Stimulated activated CD4-positive, alpha-beta T cell treated with anti-CD3 and anti-CD28 coated beads, Interleukin-12 subunit alpha, Interleukin-12 subunit beta, amount 100 ng/mL, for 4 hours (primary cell): ENCODE data around the gene PARVA.

Experiments used
- DNase-seq: peaks from one replicate; pipeline ENCODE4 v3.0.0-alpha.2; 2020

PARVA gene

DNA sequence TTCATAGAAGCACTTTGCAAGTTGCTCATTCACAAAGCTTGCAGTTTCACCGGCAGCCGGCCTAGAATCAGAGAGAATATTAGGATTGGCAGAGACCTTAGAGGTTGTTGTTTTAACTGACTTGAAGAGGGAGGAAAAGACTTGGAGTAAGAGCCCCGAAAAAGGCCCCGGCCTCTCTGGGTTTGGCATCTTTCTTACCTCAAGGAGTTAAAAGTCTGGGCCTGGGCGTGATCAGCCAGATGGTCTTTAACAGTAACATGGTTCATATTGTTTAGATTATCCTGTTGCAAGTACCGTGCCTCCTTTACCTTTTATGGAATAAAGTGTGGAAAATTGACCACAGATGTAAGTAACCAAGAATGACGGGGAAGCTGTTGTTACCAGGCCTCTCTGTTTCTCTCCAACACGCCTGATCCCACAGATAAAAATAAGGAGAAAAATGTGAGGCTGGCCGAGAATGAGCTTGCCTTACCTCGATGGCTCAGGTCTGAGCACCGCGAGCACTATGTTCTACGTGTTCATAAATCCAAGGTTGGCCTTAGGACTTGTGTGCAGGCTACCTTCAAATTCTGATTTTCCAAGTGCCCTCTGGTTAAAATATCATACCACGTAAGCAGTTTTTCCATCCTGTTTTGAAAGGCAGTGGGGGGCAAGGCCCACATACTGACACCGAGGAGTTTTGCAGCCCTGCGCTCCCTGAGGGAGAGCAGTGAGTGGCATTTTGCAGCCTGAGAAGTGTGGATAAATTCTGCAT is 56.4 kb downstream of the PARVA start:
- DNase-seq, result no peak

DNA sequence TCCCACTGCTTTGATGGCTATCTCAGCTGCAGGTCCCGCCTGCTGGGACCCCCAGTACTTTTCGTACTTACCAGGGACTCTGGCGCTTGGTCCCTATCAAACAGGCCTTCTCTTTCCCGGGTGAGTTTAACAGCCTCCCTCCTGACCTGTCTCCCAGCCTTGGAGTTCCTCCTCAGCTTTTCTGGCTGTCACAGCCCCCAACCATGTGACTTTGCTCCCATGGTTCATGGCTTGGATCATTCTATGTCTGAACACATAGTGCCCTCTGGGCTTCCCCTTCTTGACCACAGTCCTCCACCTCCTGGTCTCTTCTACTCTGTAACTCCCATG is 56.9 kb downstream of the PARVA start:
- DNase-seq, result no peak

DNA sequence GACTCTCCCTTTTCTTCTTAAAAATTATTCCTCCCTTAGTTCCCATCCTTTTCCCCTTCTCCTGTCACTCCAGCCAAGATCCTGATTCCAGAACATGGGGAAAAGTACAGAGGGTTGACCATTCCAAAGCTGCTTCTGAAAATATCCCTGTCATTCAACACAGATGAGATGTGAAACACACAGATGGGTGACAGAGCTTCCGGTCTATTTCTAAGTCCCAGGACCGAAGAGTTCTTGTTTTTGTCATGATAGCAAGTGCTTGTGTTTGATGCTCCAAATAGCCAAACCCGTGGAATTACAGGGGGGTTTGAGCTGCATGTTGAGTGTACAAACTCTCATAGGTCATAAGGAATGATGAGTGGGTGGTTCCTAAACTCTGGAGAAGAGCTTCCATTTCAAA is 57.9 kb downstream of the PARVA start:
- no peak for DNase-seq

DNA sequence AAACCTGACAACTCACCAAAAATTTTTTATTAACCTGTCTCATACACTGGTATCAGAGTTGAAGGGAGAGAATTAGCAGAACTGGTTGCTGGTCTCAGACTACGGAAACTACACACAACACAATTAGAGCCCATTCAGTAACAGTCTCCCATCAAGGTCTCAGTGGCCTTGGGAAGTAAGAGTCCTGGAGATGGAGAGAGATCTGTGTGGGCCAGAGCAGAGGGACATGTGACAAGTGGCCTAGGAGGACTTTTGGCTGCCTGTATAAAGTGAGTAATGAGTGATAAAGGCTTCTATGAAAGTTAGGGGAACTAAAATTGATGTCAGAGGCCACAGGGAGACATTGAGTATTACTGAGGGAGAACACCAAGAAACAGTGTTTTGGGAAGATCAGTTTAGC is 58.9 kb downstream of the PARVA start:
- DNase-seq, result no peak

DNA sequence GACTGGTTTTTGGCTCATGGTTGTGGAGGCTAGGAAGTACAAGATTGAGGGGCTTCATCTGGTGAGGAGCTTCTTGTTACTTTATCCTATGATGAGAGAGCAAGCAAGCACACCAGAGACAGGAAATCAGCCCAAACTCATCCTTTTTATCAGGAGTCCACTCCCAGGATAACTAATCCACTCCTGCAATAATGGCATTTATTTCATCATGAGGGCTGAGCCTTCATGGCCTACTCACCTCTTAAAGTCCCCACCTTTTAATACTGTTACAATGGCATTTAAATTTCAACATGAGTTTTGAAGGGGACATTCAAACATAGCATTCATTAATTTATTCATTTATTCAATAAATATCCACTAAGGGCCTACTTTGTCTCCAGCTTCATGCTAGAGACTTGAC is 60.9 kb downstream of the PARVA start:
- no peak for DNase-seq

DNA sequence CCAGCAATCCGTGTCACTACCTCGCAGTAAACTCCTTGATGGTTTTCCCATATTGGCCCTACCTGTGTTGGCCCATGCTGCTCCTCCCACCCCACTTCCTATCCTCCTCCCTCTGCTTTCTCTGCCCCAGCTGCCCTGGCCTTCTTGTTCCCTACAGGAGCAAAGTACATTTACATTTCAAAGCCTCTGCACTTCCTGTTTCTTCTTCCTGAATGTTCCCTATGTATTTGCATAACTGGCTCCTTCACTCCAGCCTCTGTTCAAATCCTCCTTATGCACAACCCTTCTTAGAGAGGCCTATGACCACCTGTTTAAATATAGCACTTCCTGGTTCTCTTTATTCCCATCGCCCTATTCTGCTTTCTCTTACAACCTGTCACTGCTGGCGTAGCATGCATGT is 62.2 kb downstream of the PARVA start:
- DNase-seq, result no peak

DNA sequence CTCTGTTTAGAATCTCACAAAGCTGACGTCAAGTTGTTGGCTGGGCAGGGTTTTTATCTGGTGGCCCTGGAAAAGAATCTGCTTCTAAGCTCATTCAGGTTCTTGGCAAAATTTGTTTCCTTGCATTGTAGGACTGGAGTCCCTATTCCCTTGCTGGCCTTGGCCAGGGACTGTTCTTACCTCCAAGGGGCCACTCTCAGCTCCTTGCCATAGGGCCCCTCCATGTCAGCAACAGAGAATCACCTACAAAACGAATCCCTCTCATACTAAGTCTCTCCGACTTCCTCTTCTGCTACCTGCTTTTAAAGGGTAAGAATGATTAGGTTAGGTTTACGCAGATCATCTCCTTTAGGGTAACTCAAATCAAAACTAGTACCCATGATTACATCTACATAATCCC is 63.2 kb downstream of the PARVA start:
- no peak for DNase-seq

DNA sequence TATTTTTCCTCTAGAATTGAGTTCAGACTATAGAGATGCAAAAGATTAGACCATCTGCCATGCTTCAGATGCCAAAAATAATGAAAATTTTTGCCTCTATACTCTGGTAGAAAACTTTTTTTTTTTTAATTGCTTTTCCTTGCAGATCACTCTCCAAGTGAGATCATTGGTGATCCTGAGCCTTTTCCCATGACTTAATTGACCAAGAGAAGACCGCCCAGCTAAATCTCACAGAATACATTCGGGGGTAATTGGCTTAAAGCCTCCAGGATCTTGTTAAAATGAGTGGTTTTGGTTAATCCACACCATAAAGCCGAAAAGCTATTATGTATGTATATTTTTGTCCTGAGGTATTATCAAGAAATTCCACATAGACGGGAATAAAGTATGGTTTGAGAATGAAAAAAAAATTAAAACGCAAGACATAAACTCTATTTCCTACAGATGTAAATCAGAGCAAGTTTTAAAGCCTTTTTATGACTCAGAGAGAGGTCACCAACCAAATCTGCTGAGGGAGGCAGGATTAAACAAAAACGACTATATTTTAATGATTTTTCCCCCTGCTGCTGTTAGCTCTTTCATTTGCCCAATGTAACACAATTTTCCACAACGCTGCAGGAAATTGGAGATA is 64.0 kb downstream of the PARVA start:
- DNase-seq, result no peak

DNA sequence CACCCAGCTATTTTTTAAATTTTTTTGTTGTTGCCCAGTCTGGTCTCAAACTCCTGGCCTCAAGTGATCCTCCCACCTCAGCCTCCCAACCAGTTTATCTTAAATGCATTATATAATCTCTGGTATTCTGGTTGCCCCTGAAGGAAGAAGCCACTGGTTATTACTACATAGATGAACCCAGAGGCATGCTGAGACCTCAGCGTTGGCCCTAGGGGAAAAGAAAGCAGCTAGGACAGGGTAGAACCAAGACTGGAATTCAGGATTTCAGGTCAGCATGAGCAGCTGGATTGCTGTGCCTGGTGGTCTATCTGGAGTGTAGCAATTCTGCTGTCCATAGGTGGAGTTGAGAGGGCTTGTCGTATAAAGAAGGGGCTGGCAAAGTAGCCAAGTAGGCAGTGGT is 67.2 kb downstream of the PARVA start:
- DNase-seq, result no peak

DNA sequence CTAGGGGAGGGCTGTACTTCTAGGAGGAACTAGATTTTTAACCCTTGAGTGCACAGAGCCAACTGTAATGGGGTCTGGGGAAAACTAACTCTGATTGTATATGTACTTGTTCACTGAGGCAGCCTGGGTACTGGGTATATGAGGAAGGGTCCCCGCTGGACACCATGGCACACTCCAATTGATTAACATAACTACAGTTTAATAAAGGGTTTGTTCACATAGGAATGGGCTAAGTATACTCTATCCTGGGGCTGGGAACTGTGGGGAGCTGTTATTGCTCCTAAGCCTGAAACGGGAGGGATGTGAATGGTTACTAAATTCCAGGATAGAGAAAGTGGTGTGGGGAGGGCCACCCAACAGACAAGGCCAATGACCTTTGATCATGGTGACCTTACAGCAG is 67.6 kb downstream of the PARVA start:
- DNase-seq, result no peak

DNA sequence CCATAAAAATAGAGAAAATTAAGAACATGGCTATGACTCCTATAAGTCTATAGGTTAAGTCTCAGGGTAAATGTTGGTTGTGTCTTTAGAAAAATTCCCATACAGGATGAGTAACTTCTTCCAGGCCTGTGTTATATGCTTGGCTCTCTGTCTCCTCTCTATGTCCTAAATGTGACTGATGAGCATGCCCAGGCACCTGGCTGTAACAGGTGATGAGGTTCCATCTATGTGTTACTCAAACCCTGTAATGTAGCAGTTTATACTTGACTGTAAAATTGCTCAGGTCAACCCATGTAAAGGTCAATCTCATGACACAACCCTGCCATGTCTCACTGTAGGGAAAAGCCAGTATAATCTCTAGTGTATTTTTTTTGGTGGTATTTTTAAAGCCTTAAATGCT is 69.5 kb downstream of the PARVA start:
- no peak for DNase-seq

DNA sequence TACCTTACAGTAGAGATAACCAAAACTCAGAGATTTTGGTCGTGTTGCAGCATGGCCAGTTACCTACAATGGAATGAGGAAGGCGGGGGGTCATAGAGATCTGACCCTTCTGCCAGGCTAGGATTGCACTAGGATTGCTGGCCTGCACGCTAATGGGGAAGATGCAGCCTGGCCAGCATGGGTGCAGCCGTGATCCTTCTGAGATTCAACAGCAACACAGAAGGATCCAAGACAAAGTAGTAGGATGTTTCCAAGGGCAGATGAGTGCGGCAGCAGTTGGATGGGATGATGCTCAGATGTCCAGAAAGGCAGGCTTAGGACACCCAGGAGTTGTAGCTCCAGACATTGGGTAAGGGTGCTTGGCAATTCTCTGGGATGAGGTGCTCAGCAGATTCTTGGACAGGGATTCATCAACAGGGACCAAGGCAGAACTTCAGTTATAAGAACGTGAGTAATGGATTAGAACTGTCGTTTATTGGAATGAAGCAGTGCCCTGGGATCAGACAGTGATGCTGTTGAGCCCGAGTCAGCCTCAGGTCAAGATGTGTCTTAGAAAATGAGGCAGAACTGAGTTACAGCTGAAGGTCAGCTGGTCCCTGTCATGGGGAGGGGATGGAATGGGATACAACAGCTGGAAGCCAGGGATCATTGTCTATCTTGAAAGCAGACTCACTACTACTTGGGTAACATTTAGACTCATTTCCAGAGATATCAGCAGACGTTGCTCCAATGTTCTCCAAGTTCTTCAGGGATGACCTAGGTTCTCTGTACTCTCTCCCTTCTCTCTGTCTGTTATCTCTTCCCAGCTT is 71.0 kb downstream of the PARVA start:
- no peak for DNase-seq

DNA sequence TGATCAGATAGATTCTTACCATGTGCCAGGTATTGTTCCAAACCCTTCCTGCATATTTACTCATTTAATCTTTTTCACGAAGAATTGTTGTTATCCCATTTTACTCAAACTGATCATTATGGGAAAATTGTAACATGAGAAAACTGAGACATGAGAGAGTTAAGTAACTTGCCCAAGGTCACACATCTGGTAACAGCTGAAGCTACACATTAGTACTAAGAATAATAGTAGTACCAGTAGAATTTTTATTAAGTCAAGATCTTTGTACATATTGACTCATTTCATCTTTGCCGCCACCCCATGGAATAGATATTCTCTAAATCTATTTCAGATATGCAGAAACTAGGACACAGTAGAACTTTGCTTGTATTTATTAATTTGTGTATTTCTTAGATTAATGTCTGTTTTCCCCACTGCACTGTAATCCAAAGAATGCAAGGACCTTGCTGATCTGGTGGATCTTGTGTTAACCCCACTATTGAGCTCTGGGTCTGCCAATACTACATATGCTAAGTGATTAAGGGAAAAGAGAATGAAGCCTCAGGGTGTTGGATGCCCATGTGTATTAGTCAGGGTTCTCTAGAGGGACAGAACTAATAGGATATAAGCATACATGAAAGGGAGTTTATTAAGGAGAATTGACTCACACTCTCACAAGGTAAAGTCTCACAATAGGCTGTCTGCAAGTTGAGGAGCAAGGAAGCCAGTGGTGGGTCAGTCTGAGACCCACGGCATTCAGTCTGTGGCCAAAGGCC is 72.8 kb downstream of the PARVA start:
- DNase-seq, result no peak

DNA sequence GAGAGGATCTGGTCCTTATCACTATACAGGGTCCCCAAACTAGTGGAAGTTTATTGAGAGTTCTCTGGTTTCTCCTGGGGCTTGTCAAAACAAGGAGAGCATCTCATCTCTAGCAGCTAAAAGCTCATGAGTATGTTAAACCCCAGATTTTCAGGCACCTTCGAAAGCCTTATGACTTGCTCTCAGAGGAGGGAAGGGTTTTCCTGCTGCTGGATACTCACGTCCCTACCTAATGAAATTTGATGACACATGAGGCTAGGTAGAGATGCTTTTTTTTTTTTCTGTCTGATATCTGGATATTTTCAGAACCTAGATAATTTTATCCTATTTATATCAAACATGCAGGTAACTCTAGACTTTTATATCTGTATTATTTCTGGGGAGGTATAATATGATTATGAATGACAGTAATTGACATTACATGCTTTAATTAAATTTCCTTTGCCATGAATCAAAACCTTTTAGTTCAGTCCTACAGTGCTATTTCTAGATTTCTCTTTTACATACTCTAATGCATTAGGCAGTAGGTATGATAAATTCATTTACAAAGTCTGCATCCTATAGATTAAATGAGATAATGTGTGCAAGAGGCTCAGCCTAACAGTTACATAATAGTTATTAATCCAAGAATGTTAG is 73.9 kb downstream of the PARVA start:
- no peak for DNase-seq

DNA sequence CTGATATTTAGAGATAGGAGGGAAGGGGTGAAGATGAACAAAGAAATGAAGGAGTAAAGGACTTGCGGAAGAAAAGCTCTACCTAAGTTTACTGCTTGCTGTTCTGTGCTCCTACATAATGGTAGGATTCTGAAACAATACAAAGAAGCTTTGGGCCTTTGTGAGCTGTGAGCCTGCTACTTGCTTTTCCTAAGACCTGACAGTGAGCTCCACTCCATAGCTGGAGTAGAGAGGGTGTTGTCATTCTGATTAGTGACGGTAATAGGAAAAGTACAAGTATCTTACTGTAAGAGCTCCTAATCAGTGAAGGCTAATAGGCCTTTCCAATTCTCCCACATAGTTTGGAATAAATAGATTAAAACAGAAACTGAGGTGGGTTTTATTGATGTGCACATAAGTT is 75.9 kb downstream of the PARVA start:
- DNase-seq, result no peak

DNA sequence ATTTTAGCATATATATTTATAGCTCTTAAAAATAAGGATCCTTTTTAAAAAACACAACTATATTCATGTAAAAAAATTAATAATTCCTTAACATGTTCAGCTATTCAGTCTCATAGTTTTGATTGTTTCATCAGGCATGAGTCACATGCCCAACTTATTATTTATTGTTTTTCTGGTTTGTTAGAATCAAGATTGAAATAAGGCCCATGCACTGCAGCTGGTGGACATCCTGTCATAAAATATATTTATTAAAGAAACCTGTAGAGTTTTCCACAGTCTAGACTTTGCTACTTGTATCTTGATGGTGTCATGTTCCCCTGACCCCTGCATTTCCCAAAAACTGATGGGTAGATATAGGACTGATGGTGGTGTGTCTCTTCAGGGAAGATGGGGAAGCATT is 77.4 kb downstream of the PARVA start:
- no peak for DNase-seq

DNA sequence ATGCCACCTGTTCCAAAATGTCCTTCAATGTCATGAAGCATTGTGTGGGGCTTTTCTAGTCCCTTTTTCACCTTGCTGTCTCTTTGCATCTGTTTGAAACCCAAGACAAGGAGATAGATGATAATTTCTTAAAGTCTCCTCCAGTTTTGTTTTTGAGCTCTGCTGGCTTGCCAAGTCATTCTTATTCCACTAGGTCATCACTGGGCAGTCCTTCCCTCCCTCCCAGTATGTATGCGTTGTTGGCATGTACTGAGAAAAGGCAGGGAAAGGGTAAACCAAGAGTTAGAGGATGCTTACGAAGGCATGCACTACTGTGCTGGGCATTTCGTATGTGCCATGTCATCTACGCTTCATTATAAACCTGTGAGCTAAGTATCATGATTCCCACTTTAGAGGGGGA is 78.6 kb downstream of the PARVA start:
- no peak for DNase-seq

DNA sequence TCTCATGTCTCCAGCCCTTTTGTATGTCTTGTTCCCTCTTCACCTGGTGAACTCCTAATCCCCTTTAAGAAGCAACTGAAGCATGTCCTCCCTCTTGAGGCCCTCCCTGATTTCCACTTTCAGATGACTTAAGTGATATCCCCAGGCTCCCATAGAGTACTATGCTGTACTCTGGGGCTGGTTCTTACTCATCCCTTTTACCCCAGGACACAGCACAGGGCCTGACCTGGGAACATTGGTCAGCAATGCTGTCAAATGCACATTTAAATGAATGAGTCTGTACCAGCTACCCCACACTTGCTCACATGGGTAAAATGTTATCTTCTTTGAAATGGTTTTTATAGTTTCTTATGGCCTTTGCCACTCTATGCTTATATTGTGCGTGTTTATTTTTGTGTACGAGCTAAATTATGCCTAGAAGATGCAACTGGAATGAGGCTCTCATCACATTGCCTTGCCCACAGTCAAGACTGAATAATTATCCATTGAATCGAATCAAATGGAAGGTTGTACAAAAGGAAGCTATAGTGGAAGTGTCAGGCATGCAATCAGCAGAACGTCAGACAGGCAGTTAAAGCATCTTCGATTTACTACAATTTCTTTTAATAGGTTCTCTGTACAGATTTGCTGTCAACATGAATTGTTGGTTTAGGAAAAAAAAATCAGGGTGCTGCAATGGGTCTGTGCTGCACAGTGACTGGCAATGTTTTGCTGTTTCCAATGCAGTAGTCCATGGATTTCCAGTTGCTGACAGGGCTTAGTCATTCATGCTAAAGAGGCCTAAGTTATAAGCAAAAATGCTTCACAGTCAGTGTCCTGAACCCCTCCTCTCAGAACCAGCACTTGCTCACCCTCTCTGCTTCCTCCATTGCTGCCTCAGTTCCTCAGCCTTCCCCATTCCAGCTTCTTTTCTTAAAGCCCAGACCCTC is 79.5 kb downstream of the PARVA start:
- no peak for DNase-seq

DNA sequence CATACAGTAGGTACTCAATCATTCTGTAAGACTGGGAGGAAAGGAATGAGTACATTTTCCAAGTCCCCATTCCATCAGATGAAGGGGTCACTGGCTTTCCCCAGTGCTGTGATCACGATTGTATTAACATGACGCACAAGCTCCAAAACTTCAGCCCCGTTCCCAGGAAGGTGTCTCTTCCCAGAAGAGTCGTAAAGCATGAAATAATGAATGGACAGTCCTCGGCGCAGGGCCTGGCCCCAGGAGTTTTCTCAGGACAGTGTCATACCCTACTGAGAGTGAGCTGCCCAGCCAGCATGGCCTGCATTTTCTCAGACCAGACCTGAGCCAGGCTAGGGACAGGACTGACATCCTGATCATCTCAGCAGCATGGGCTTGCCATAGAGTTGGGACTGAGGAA is 80.7 kb downstream of the PARVA start:
- DNase-seq, result no peak

DNA sequence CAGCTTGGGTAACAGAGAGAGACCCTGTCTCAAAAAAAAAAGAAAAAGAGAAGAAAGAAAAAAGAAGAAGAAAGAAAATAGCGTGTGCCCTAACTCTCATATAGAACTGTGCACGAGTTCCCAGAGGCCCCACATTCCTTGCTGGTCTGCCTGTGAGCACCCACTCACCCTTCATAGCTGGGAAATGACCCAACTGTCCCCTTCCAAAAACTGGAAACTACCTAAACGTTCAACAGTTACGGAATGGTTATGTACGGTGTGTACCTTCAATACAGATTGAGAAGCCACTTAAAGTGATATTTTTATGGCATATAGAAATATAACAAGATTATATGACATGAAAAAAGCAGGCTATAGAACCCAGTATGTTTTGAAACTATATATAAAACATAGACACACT is 82.0 kb downstream of the PARVA start:
- no peak for DNase-seq

DNA sequence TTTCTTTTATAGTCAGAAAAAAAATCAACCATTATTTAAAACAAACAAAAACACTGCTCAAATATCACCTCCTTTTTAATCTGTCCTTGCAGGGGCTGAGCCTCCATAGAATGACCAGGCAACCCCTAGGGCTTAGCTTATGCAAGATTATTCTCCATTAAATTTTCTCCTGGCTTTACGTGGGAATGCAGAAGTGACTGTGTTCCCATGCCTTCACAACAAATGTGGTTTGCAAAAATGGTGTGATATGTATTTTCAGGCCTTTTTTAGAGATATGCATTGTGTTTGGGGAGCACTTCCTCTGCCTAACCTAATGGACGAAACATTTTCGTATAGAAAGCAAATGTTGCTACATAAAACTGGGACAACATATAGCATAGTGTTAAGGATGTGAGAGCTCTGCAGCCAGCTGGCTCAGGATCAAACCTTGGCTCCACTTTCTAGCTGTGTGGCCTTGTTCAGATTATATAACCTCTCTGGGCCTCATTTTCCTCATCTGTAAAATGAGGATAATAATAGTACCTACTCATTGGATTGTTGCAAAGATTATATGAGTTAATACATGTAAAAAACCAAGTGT is 82.6 kb downstream of the PARVA start:
- DNase-seq, result no peak

DNA sequence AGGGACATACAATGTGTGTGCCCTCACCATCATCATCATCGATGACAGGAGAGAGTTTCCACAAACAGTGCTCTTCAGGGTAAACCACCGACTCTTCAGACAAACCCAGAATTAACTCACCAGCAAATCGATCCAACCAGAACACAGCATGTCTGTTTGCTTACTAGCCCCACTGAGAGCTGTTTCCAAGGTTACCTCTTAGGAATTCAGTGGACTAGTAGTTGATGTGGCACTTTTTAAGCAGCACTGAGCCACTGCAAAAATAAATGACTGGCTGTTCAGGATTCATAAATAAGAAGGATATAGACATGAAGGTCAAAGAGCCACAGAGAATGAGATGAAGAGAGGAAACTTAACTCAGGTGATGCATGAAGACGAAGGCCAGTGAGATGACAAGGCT is 83.1 kb downstream of the PARVA start:
- DNase-seq, result no peak
